HG02840 (cell line): ENCODE measurements around the gene NHERF2.

ENCODE experiments used
- ATAC-seq: cut with Tn5 transposase; IDR thresholded peaks from one replicate; pipeline ENCODE4 v1.9.1; 2021; ENCODE audit warnings: mild to moderate bottlenecking, moderate library complexity, moderate number of reproducible peaks; ENCODE audit not compliant: unreplicated experiment, low FRiP score

The NHERF2 gene

GRCh38 chr16:2026461-2027023, at the start of gene NHERF2:
TSS of gene NHERF2 (plus strand) at chr16:2026902. CDS start at chr16:2027006, 104 bp downstream.
- ATAC-seq, result no peak

- no peak for ATAC-seq
These were observed 49.5 kb upstream of the NHERF2 start for GRCh38 chr16:1976951-1977874.

GRCh38 chr16:1977875-1978268, 48.8 kb upstream of the NHERF2 start:
- ATAC-seq, result no peak

GRCh38 chr16:1978476-1979120, 48.1 kb upstream of the NHERF2 start:
- no peak for ATAC-seq

GRCh38 chr16:1979271-1980029, 47.3 kb upstream of the NHERF2 start:
- ATAC-seq, result no peak

- ATAC-seq, result no peak
These were observed 46.5 kb upstream of the NHERF2 start for GRCh38 chr16:1980030-1980769.

GRCh38 chr16:1980770-1981087, 46.0 kb upstream of the NHERF2 start:
- ATAC-seq, result no peak

GRCh38 chr16:1981398-1981836, 45.3 kb upstream of the NHERF2 start, which contains the start of gene NOXO1:
TSS of gene NOXO1 (minus strand) at chr16:1981469. CDS start at chr16:1981179, 290 bp downstream.
- ATAC-seq, result no peak

GRCh38 chr16:1982013-1982433, 44.7 kb upstream of the NHERF2 start:
- no peak for ATAC-seq

GRCh38 chr16:1982991-1983543, 43.6 kb upstream of the NHERF2 start:
- ATAC-seq, result no peak

GRCh38 chr16:1983544-1984346, 43.0 kb upstream of the NHERF2 start, which contains the start of gene GFER:
TSS of gene GFER (plus strand) at chr16:1984193. CDS start at chr16:1984219, 26 bp downstream.
- ATAC-seq, result peak; percentile 78

- ATAC-seq, result no peak
These were observed 42.1 kb upstream of the NHERF2 start for GRCh38 chr16:1984347-1985225.

- ATAC-seq, result no peak
These were observed 41.1 kb upstream of the NHERF2 start for GRCh38 chr16:1985466-1986150.

- no peak for ATAC-seq
These were observed 39.5 kb upstream of the NHERF2 start for GRCh38 chr16:1987198-1987597.

GRCh38 chr16:1989209-1990100, 37.2 kb upstream of the NHERF2 start, which contains the start of gene SYNGR3:
TSS of gene SYNGR3 (plus strand) at chr16:1989970. CDS start at chr16:1990103, 133 bp downstream.
- ATAC-seq, result no peak

GRCh38 chr16:1990101-1990350, 36.7 kb upstream of the NHERF2 start:
- no peak for ATAC-seq
